Endodermal cell (in vitro differentiated cells): ENCODE results near the gene OR1E1. TPM values are rescaled to one million over a fixed set of nuclear protein-coding genes. Genes with fewer than 3 reads are reported as not detected.

Source experiments
- total RNA-seq, 2 donors: library from RNA; stranded (reverse); fragmentation: NEBNext Ultra II Directional in 1 of 2; extraction: Animal tissue kit (Norgen Biotek cat#: 25700) in 1 of 2; gene quantifications; 2 replicates in 1 of 2; 3 replicates in 1 of 2; pipeline ENCODE4 v1.2.1, GENCODE V29; 2021

The OR1E1 gene
- total RNA-seq, 2 donors from 2014 or later, result not detected

Other genes with a start within 250 kb of the OR1E1 start
- gene OR1A2, start 200.9 kb downstream of the OR1E1 start, total RNA-seq, result not detected
- gene OR1A1, start 190.7 kb downstream of the OR1E1 start, total RNA-seq, result not detected
- not detected for gene OR3A1, start 100.0 kb downstream of the OR1E1 start, total RNA-seq
- gene OR3A2, start 12.1 kb downstream of the OR1E1 start, total RNA-seq, result not detected
- not detected for gene OR3A3, start 13.0 kb upstream of the OR1E1 start, total RNA-seq
- not detected for gene OR1E2, start 35.4 kb upstream of the OR1E1 start, total RNA-seq
- gene SPATA22, start 73.4 kb upstream of the OR1E1 start, total RNA-seq, result not detected
- gene ASPA, start 77.6 kb upstream of the OR1E1 start, total RNA-seq, result not detected
- gene TRPV3, start 159.4 kb upstream of the OR1E1 start, total RNA-seq, result 10 to 100 TPM in 1 of 2 donors, 1 to 10 TPM in 1; 6.2 to 11.3 TPM
- gene TRPV1, start 211.0 kb upstream of the OR1E1 start, total RNA-seq, result 1 to 10 TPM; 8.0 to 9.2 TPM
- 10 to 100 TPM; 35.2 to 46.4 TPM for gene SHPK, start 237.8 kb upstream of the OR1E1 start, total RNA-seq
- 10 to 100 TPM; 17.2 to 18.8 TPM for gene CTNS, start 238.3 kb upstream of the OR1E1 start, total RNA-seq